ENCODE measurements around the gene ATP2B1. TPM values are rescaled to one million over a fixed set of nuclear protein-coding genes. Genes with fewer than 3 reads are reported as not detected.
A peak's percentile ranks its signal among the peaks of the same experiment; 100 is the strongest.

The ATP2B1 gene
- total RNA-seq, 1 donor from 2014 or later: 177 TPM

GRCh38 chr12:89678225-89678624 is 30.4 kb downstream of the ATP2B1 start:
- no peak overlapping the region for H3K4me3 ChIP-seq
- H3K9me3 Mint-ChIP-seq: peaks cover 65% of the 10 kb centered on the region
- H3K4me1 Mint-ChIP-seq: no peaks in the 10 kb centered on the region
- H3K27me3 Mint-ChIP-seq (ENCODE audit: insufficient read depth, low read depth): peaks cover 3% of the 10 kb centered on the region
- no peak for DNase-seq (ENCODE audit: low spot score)
- peaks cover 27% of the 10 kb centered on the region for H3K9me3 ChIP-seq (ENCODE audit: low read depth)
- H3K4me2 ChIP-seq: no peak overlapping the region
- H3K27ac Mint-ChIP-seq: no peak overlapping the region
- peaks cover 51% of the 10 kb centered on the region for H4K20me1 ChIP-seq (ENCODE audit: low read depth)
- TF ChIP-seq EZH2 (IDR thresholded peaks at IDR 0.05) (no peak), EZH2phosphoT487 (IDR thresholded peaks at IDR 0.05) (no peak)
- TF ChIP-seq, protein P1, sequence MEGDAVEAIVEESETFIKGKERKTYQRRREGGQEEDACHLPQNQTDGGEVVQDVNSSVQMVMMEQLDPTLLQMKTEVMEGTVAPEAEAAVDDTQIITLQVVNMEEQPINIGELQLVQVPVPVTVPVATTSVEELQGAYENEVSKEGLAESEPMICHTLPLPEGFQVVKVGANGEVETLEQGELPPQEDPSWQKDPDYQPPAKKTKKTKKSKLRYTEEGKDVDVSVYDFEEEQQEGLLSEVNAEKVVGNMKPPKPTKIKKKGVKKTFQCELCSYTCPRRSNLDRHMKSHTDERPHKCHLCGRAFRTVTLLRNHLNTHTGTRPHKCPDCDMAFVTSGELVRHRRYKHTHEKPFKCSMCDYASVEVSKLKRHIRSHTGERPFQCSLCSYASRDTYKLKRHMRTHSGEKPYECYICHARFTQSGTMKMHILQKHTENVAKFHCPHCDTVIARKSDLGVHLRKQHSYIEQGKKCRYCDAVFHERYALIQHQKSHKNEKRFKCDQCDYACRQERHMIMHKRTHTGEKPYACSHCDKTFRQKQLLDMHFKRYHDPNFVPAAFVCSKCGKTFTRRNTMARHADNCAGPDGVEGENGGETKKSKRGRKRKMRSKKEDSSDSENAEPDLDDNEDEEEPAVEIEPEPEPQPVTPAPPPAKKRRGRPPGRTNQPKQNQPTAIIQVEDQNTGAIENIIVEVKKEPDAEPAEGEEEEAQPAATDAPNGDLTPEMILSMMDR (IDR thresholded peaks at IDR 0.05): no peak
- H3K9ac ChIP-seq: no peak overlapping the region
- no peaks in the 10 kb centered on the region for H3K27me3 ChIP-seq
- H3K36me3 Mint-ChIP-seq: peaks cover 54% of the 10 kb centered on the region
- peaks cover 15% of the 10 kb centered on the region for H3K36me3 ChIP-seq
- H3K4me3 Mint-ChIP-seq: no peak overlapping the region
- peaks cover 100% of the 10 kb centered on the region for H3K79me2 ChIP-seq (ENCODE audit: low read depth)
- no peak overlapping the region for H3K27ac ChIP-seq
- no peaks in the 10 kb centered on the region for H3F3A ChIP-seq (ENCODE audit: low read depth)
- H2AFZ ChIP-seq (replicated peaks): no peak overlapping the region
- peaks cover 23% of the 10 kb centered on the region for H3K4me1 ChIP-seq

GRCh38 chr12:89676930-89677329 is 31.7 kb downstream of the ATP2B1 start:
- H3K27ac Mint-ChIP-seq: no peak overlapping the region

GRCh38 chr12:89674326-89674942 is 34.2 kb downstream of the ATP2B1 start:
- H3K36me3 Mint-ChIP-seq: peaks cover 49% of the 10 kb centered on the region
- no peak overlapping the region for H3K27ac Mint-ChIP-seq
- H4K20me1 ChIP-seq (ENCODE audit: low read depth): peaks cover 87% of the 10 kb centered on the region

More at GRCh38 chr12:89676930-89677329, 31.7 kb downstream of the ATP2B1 start:
- Histone ChIP-seq H3K79me2 (ENCODE audit: low read depth) (peaks cover 100% of the 10 kb centered on the region), H3K36me3 (peaks cover 11% of the 10 kb centered on the region), H3K4me1 (peaks cover 26% of the 10 kb centered on the region), H2AFZ (replicated peaks) (no peak overlapping the region), H3K27me3 (no peaks in the 10 kb centered on the region), H3K9me3 (ENCODE audit: low read depth) (peaks cover 17% of the 10 kb centered on the region), H3K9ac (no peak overlapping the region), H3F3A (ENCODE audit: low read depth) (no peaks in the 10 kb centered on the region), H3K27ac (no peak overlapping the region), H3K4me2 (peak overlapping the region; percentile 24), H4K20me1 (ENCODE audit: low read depth) (peaks cover 63% of the 10 kb centered on the region), H3K4me3 (no peak overlapping the region)
- peaks cover 60% of the 10 kb centered on the region for H3K9me3 Mint-ChIP-seq
- TF ChIP-seq, protein P1 (IDR thresholded peaks at IDR 0.05): no peak
- H3K4me3 Mint-ChIP-seq: no peak overlapping the region
- no peaks in the 10 kb centered on the region for H3K4me1 Mint-ChIP-seq
- DNase-seq (ENCODE audit: low spot score): no peak
- peaks cover 3% of the 10 kb centered on the region for H3K27me3 Mint-ChIP-seq (ENCODE audit: insufficient read depth, low read depth)
- peaks cover 51% of the 10 kb centered on the region for H3K36me3 Mint-ChIP-seq

More at GRCh38 chr12:89674326-89674942, 34.2 kb downstream of the ATP2B1 start:
- peaks cover 57% of the 10 kb centered on the region for H3K9me3 Mint-ChIP-seq
- H3K4me1 Mint-ChIP-seq: no peaks in the 10 kb centered on the region
- Histone ChIP-seq H3K36me3 (no peaks in the 10 kb centered on the region), H3F3A (ENCODE audit: low read depth) (no peaks in the 10 kb centered on the region), H3K9me3 (ENCODE audit: low read depth) (no peaks in the 10 kb centered on the region), H3K27me3 (no peaks in the 10 kb centered on the region), H3K79me2 (ENCODE audit: low read depth) (peaks cover 100% of the 10 kb centered on the region), H3K4me3 (no peak overlapping the region), H2AFZ (replicated peaks) (no peak overlapping the region), H3K27ac (no peak overlapping the region), H3K9ac (no peak overlapping the region), H3K4me2 (no peak overlapping the region), H3K4me1 (peaks cover 32% of the 10 kb centered on the region)
- H3K4me3 Mint-ChIP-seq: no peak overlapping the region
- H3K27me3 Mint-ChIP-seq (ENCODE audit: insufficient read depth, low read depth): no peaks in the 10 kb centered on the region
- DNase-seq (ENCODE audit: low spot score): no peak
- TF ChIP-seq, protein P1 (IDR thresholded peaks at IDR 0.05): no peak
- TF ChIP-seq EZH2 (IDR thresholded peaks at IDR 0.05): no peak
- no peak for TF ChIP-seq EZH2phosphoT487 (IDR thresholded peaks at IDR 0.05)

Measured in neural progenitor cell (in vitro differentiated cells).